Thoracic aorta (tissue), 2 donors: ENCODE measurements around the gene TRIM13. TPM values are rescaled to one million over a fixed set of nuclear protein-coding genes. Genes with fewer than 3 reads are reported as not detected.
"Not testable (repeated sequence)": the region's sequence is repeated elsewhere in the genome, so short reads cannot be mapped to it uniquely, and the experiment has no call there.

Experiments
- ATAC-seq: fragments of 150-250 bp; one replicate; pipeline ENCODE4 v1.8.0; 2017; ENCODE audit warnings: low read depth; ENCODE audit not compliant: insufficient number of reproducible peaks, low FRiP score
- DNase-seq: peaks from one replicate; pipeline ENCODE4 v3.0.0-alpha.2; 2020; ENCODE audit warnings: low spot score
- H3K27ac ChIP-seq, 2 donors: fragments of 200-600 bp; sonication (generic); 1 replicate in 1 of 2; 2 replicates in 1 of 2; pipeline ENCODE4 v1.5.1; 2016; ENCODE audit warnings: mild to moderate bottlenecking in 2 of 2, moderate library complexity in 2 of 2
- H3K27me3 ChIP-seq: fragments of 200-600 bp; sonication (generic); replicated peaks from 2 replicates; pipeline ENCODE4 v1.6.0; 2016; ENCODE audit warnings: mild to moderate bottlenecking; ENCODE audit not compliant: insufficient read depth
- H3K36me3 ChIP-seq: fragments of 200-600 bp; sonication (generic); one replicate; pipeline ENCODE4 v1.5.1; 2016
- H3K4me1 ChIP-seq, 2 donors: fragments of 200-600 bp; sonication (generic); 1 replicate in 1 of 2; 2 replicates in 1 of 2; pipeline versions ENCODE4 v1.5.1 to v1.6.0; 2016; ENCODE audit warnings: low read depth in 2 of 2, mild to moderate bottlenecking in 1 of 2; ENCODE audit not compliant: control insufficient read depth in 1 of 2
- H3K4me3 ChIP-seq: fragments of 200-600 bp; sonication (generic); 2 replicates; pipeline ENCODE4 v1.5.1; 2016; ENCODE audit warnings: mild to moderate bottlenecking
- H3K9me3 ChIP-seq: fragments of 200-600 bp; sonication (generic); 2 replicates; pipeline ENCODE4 v1.5.1; 2016
- CTCF ChIP-seq: fragments of 200-600 bp; sonication (generic); IDR thresholded peaks from one replicate; pipeline ENCODE4 v1.5.1; 2019; ENCODE audit warnings: antibody characterized with exemption
- total RNA-seq, 2 donors: library from RNA; depleted of rRNA; stranded (reverse); fragments of >200 nt; gene quantifications; one replicate each; pipeline versions ENCODE4 v1.1.0 to v1.2.3, GENCODE V29; 2016

TRIM13 gene
- total RNA-seq, 2 donors from 2014 or later: 22.4 to 24.4 TPM

DNA sequence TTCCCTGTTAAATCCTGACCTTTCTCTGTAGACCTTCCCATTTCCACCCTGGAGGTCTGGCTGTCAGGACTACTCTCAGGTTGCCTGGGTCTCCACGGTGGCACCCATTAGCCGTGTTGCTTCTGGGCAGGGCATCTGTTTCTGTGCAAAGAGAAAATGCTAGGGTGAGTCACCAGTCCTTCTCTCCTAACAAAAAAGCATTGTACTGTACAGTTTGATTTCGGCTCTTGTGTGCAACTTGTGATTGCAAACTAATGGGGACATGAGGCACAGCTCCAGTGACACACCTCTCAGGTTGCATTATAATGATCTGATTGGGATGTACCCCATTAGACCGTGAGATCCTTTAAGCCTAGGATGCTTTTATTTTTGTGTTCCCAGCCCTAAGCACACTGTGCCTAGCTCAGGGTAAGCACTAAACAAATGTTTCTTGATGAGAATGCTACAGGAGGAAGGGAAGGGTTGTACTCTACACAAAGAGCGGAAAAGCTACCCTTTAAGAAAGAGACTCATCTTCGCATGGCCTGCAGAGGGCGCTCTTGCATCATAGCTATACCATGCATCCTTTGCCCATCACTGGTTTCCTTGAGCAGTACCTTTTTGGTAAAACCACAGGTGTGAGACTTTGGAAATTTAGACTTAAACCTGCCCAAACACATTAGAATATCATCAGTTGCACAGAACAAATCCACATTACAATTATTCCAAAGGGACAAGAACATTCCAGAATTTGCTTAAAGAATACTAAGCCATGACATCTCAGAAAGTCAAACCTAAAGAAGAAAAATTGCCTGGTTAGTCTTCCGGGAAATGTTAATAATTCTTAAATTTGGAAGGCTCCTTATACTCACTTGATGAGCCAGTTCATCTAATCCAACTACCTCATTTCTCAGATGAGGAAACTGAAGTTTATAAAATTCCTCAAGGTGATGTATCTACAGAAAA lies 20.3 kb upstream of the TRIM13 start:
- Histone ChIP-seq H3K9me3 (no peaks in the 10 kb centered on the region), H3K4me1 (no peaks in the 10 kb centered on the region), H3K36me3 (no peaks in the 10 kb centered on the region), H3K4me3 (no peak overlapping the region), H3K27me3 (no peaks in the 10 kb centered on the region), H3K27ac (no peak overlapping the region)
- ATAC-seq: no peak
- TF ChIP-seq CTCF: peak; percentile 77
- DNase-seq: no peak

- Histone ChIP-seq H3K4me1 (no peaks in the 10 kb centered on the region), H3K27me3 (no peaks in the 10 kb centered on the region), H3K9me3 (no peaks in the 10 kb centered on the region), H3K27ac (no peak overlapping the region), H3K36me3 (no peaks in the 10 kb centered on the region), H3K4me3 (no peak overlapping the region)
- no peak for DNase-seq
- no peak for ATAC-seq
- TF ChIP-seq CTCF: no peak
Measured at GRCh38 chr13:49977992-49978391, 18.9 kb upstream of the TRIM13 start.

DNA sequence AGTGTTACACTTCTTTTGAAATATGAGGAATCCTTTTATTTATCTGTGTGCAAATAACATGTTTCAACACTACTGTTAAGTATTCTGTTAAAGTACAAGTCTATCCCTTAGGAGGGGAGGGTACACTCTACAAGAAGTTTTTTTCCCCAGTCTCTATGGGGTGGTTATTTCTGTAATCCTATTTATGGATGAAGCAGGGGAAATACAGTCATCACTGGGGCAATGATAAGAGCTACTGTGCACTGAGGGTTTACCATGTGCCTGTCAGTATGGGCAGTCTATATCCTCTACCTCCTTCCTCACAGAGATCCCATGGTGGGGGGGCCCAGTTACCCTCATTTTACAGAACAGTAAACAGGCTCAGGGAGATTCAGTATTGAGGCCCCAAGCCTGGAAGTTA lies 16.6 kb upstream of the TRIM13 start:
- Histone ChIP-seq H3K4me1 (no peaks in the 10 kb centered on the region), H3K36me3 (no peaks in the 10 kb centered on the region), H3K27ac (no peak overlapping the region), H3K4me3 (no peak overlapping the region), H3K9me3 (no peaks in the 10 kb centered on the region), H3K27me3 (no peaks in the 10 kb centered on the region)
- ATAC-seq: no peak
- no peak for DNase-seq
- no peak for TF ChIP-seq CTCF

DNA sequence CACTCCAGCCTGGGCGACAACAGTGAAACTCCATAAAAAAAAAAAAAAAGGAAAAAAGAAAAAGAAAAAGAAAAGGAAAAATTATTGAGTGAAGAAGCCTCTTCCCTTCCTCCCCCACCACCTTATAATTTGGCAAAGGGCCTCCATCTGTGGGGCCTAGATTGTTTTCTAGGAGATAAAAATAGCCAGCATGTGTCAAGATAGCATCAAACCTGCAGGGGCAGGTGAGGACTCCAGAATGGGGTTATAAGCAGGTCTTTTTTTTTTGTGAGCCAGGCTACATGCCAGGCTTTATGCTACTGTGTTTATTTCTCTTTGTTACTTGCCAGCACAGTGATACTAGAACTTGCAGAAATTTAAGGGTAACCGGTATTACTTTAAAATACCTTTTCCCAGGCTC lies 11.7 kb upstream of the TRIM13 start:
- Histone ChIP-seq H3K4me1 (no peaks in the 10 kb centered on the region), H3K27ac (no peak overlapping the region), H3K27me3 (no peaks in the 10 kb centered on the region), H3K36me3 (no peaks in the 10 kb centered on the region), H3K9me3 (no peaks in the 10 kb centered on the region), H3K4me3 (no peak overlapping the region)
- ATAC-seq (no peak), DNase-seq (no peak)
- no peak for TF ChIP-seq CTCF

GRCh38 chr13:49986471-49986870 lies 10.4 kb upstream of the TRIM13 start:
- Histone ChIP-seq H3K27ac (no peak overlapping the region), H3K4me3 (no peak overlapping the region), H3K36me3 (peaks cover 3% of the 10 kb centered on the region), H3K4me1 (no peaks in the 10 kb centered on the region), H3K27me3 (no peaks in the 10 kb centered on the region), H3K9me3 (no peaks in the 10 kb centered on the region)
- no peak for DNase-seq
- no peak for TF ChIP-seq CTCF
- ATAC-seq: no peak

- H3K4me1 ChIP-seq, H3K27ac ChIP-seq, H3K36me3 ChIP-seq, ATAC-seq, H3K4me3 ChIP-seq, H3K27me3 ChIP-seq, H3K9me3 ChIP-seq, DNase-seq: not testable (repeated sequence)
Measured at GRCh38 chr13:49990612-49991011, 6.2 kb upstream of the TRIM13 start.
